Measurements from ENCODE around the gene KDM1A.

GRCh38 chr1:23081376-23081775, 62.1 kb downstream of the KDM1A start:
- TF ChIP-seq, protein P1, sequence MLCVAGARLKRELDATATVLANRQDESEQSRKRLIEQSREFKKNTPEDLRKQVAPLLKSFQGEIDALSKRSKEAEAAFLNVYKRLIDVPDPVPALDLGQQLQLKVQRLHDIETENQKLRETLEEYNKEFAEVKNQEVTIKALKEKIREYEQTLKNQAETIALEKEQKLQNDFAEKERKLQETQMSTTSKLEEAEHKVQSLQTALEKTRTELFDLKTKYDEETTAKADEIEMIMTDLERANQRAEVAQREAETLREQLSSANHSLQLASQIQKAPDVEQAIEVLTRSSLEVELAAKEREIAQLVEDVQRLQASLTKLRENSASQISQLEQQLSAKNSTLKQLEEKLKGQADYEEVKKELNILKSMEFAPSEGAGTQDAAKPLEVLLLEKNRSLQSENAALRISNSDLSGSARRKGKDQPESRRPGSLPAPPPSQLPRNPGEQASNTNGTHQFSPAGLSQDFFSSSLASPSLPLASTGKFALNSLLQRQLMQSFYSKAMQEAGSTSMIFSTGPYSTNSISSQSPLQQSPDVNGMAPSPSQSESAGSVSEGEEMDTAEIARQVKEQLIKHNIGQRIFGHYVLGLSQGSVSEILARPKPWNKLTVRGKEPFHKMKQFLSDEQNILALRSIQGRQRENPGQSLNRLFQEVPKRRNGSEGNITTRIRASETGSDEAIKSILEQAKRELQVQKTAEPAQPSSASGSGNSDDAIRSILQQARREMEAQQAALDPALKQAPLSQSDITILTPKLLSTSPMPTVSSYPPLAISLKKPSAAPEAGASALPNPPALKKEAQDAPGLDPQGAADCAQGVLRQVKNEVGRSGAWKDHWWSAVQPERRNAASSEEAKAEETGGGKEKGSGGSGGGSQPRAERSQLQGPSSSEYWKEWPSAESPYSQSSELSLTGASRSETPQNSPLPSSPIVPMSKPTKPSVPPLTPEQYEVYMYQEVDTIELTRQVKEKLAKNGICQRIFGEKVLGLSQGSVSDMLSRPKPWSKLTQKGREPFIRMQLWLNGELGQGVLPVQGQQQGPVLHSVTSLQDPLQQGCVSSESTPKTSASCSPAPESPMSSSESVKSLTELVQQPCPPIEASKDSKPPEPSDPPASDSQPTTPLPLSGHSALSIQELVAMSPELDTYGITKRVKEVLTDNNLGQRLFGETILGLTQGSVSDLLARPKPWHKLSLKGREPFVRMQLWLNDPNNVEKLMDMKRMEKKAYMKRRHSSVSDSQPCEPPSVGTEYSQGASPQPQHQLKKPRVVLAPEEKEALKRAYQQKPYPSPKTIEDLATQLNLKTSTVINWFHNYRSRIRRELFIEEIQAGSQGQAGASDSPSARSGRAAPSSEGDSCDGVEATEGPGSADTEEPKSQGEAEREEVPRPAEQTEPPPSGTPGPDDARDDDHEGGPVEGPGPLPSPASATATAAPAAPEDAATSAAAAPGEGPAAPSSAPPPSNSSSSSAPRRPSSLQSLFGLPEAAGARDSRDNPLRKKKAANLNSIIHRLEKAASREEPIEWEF (IDR thresholded peaks at IDR 0.05; ENCODE audit: insufficient replicate concordance, low read depth, low read length) = no peak
- no peak for TF ChIP-seq MTA2 (IDR thresholded peaks at IDR 0.05; ENCODE audit: low read depth)
- TF ChIP-seq ZZZ3 (IDR thresholded peaks at IDR 0.05; ENCODE audit: control insufficient read depth, insufficient read length, low read depth) = no peak

Measured in GM12878 (cell line).